Activated naive CD4-positive, alpha-beta T cell treated with anti-CD3 and anti-CD28 coated beads, Interleukin-2, amount 50 U/mL, for 16 hours (primary cell): ENCODE results near the gene NSRP1.
"Not testable (repeated sequence)": the region's sequence is repeated elsewhere in the genome, so short reads cannot be mapped to it uniquely, and the experiment has no call there.

Experiments used
- DNase-seq: peaks from one replicate; pipeline ENCODE4 v3.0.0-alpha.2; 2020

The NSRP1 gene

GRCh38 chr17:30191072-30191471 lies 74.5 kb downstream of the NSRP1 start:
- no peak for DNase-seq

GRCh38 chr17:30196504-30196903 lies 79.9 kb downstream of the NSRP1 start:
- DNase-seq, result no peak

DNA sequence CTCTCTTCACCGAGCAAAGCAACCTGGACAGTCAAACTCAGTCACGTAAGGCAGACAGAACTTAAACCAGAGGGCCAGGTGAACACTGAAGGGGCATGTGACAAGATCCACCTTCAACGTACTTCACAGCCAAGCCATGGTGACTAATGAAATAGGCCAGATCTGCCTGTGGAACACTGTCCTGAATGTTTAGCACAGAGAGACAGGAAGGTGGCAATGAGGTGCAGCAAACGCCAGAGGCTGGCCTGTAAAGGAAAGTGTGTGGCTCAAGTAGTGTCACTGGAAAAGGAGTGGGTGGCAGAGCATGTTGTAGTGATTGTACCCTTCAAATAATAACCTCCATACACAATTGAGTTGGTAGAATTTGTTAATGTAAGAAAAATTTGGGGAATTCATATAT lies 80.8 kb downstream of the NSRP1 start:
- DNase-seq, result no peak

DNA sequence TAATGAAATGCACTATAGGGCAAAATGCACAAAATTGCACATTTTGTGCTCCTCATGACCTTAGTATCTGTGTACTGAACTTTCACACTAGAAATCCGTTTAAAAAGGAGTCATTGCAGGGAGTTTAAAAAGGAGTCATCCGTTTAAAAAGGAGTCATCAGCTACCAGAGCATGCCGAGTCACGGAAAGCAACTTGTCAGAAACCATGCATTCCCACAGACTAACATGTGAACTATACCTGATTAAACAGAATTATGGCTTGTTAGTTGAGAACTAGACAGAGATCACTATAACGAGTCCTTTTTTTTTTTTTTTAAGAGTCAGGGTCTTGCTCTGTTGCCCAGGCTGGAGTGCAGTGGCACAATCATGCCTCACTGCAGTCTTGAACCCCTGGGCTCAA lies 83.0 kb downstream of the NSRP1 start:
- DNase-seq, result no peak

- DNase-seq, result no peak
Observed at GRCh38 chr17:30200106-30200505, 83.5 kb downstream of the NSRP1 start.

DNA sequence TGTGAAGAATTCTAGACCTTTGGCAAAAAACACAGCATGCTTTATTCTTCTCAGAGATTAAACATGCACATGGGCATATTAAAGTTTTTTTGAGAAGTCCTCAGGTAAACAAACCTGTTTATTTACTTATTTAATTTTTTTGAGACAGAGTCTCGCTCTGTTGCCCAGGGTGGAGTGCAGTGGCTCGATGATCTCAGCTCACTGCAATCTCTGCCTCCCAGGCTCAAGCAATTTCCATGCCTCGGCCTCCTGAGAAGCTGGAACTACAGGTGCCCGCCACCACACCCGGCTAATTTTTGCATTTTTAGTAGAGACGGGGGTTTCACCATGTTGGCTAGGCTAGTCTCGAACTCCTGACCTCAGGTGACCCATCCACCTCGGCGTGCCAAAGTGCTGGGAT lies 84.0 kb downstream of the NSRP1 start:
- DNase-seq, result not testable (repeated sequence)

DNA sequence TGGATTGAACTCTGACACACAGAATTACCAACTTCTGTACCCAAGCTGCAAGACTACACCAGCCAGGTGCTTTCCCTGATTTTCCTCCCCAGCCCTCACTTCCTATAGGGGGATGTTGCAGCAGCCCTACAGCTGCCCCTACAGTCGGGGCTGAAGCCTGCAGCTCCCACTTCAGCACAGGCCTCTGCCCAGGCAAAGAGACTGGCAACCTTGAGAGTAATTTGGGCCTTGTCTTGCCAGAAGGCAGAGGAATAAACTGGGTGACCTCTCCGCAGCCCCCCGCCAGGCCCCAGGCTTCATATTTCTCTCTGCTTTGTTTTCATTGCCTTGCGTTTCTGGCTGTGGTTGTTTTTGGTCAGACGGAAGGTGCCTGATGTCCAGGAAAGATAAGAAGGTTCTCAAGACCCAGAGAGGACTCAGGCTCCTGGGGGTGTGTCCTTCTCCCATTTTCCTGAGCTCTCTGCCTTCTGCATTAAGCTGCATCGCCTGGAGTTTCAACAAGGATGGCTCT lies 86.9 kb downstream of the NSRP1 start:
- no peak for DNase-seq

DNA sequence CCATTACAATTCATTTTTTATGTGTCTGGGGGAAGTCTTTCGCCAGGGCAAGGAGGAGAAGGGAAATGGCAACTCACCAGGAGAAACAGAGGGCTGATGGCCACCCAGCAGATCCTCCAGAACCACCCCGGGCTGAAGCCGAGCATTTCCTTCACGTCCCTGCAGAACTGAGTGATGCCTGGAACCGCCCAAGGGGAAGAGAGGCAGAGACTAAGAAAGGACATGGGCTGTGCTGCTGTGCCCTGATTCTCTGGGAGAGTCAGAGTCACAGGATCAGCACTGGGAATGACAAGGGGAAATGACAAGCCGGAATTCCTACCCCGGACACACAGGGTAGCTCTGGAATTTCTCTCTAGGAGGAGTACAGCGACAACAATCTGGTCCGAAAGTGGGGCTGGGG lies 91.0 kb downstream of the NSRP1 start:
- DNase-seq, result no peak

DNA sequence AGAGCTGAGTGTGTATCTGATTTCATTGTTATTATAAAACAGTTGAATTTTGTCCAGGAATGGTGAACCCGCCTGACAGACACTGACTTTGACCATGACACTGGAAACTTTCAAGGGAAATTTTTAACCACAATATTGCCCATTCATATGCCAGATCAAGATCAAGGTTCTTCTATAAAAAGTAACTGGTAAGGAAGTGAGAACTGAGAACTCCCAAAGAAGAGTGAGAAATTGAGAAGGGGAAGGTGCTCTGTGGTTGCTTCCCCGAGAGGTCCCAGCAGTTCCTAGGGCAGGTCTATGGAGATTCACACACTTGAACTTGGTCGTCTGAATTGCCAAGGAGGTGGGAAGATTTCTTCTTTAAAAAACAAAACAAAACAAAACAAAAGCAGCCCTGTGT lies 91.6 kb downstream of the NSRP1 start:
- no peak for DNase-seq

DNA sequence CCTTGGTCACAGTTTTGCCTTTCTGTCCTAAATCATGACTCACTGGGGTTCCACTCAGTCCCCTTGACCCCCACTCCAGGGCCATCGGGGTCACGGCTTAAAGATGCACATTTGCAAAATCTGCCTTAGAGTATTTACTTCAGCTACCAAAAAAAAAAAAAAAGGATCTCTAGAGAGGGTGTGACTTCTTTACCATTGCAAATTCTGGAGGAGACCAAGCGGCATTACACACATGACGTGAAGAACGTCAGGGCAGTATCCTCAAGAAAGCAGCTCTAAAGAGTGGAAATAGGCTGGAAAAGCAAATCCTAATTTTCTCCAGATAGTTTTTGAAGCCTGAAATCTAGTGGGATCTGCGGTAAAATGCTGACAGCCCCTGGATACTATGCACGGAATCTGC lies 93.3 kb downstream of the NSRP1 start:
- no peak for DNase-seq

DNA sequence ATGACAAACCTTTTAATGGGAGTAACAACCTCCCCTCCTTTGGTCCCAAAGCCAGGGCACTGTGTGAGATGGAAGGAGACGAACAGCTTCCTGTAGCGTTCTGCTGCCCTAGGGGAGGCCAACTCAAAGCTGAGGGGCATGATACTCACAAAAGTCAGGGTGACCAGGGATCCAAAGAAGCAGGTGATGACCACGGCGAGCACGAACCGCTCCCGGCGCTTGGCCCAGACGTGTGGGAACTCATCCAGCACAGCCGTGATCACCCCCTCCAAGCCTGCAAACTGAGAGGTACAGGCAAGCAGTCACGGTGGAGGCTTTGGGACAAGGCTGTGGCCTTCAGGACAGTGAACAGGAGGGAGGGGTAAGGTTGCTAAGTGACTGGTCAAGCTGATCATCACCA lies 93.8 kb downstream of the NSRP1 start:
- no peak for DNase-seq

GRCh38 chr17:30210901-30211300 lies 94.3 kb downstream of the NSRP1 start:
- no peak for DNase-seq

GRCh38 chr17:30211371-30211770 lies 94.8 kb downstream of the NSRP1 start:
- DNase-seq, result no peak

GRCh38 chr17:30212750-30213149 lies 96.1 kb downstream of the NSRP1 start:
- DNase-seq, result no peak

GRCh38 chr17:30217054-30217453 lies 100.4 kb downstream of the NSRP1 start:
- no peak for DNase-seq

- DNase-seq, result no peak
Observed at GRCh38 chr17:30217746-30218245, 101.2 kb downstream of the NSRP1 start.

DNA sequence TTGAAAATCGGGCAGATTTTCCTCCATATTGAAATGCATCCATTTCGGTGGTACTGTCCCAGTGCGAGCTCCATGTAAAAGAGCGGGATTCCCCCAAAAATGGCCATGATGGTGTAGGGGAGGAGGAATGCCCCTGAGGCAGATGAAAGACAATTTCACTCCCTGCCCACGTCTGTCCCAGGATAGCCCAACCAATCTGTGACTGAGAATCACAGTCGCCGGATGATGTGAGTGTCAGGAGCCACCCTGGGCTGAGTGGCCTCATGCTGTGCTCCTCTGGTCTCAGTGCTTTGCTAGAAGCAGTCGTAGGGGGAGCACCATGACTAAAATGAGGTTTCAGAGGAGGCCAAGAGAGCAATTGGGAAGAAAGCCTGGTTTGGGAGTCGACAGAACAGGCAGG lies 102.2 kb downstream of the NSRP1 start:
- DNase-seq, result no peak

DNA sequence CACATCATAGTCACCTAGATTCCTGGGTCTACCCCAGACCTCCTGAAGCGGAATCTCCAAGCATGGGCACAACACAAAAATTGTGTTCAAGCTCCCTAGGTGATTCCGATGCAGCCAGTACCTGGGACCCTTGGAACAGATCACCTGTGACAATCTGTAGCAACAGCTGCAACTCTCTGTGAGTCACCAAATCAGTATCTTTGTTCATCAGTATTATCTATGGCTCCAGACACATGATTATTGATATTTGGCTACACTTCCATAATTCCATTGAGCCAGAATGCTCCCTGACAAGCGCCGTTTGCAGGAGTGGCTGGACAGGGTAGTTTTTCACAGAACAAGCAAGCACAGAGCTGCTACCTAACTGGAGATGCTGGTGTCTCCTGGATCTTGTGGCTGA lies 102.7 kb downstream of the NSRP1 start:
- no peak for DNase-seq

- no peak for DNase-seq
Observed at GRCh38 chr17:30219833-30220232, 103.2 kb downstream of the NSRP1 start.

GRCh38 chr17:30220414-30220813 lies 103.8 kb downstream of the NSRP1 start:
- no peak for DNase-seq

DNA sequence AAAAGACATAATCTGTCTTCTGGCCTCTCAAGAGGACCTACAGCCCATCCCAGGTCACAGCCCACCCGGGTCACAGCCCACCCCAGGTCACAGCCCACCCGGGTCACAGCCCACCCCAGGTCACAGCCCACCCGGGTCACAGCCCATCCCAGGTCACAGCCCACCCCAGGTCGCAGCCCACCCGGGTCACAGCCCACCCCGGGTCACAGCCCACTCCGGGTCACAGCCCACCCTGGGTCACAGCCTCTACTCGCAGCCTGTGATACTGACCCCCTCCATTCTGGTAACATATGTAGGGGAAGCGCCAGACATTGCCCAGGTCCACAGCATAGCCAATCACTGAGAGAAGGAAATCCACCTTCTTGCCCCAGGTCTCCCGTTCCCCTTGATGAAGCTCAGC lies 104.7 kb downstream of the NSRP1 start:
- no peak for DNase-seq

DNA sequence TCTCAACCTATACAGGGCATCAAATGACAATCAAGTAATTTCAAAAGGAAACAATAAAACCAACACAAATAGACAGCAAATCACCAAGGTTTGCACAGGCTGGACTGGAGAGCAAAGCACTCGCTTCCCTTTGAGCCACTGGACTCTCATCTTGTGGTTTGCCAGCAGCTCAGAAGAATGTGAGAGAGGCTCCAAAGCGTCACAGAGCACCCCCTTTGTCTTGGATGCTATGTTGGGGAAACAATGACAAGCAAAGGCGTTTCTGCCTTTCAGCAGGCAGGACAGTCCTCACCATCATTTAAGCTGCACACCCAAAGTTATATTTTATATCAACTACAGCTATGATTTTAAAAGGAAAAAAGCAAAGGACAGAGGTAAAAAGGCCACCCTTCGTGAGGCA lies 105.6 kb downstream of the NSRP1 start:
- DNase-seq, result no peak

DNA sequence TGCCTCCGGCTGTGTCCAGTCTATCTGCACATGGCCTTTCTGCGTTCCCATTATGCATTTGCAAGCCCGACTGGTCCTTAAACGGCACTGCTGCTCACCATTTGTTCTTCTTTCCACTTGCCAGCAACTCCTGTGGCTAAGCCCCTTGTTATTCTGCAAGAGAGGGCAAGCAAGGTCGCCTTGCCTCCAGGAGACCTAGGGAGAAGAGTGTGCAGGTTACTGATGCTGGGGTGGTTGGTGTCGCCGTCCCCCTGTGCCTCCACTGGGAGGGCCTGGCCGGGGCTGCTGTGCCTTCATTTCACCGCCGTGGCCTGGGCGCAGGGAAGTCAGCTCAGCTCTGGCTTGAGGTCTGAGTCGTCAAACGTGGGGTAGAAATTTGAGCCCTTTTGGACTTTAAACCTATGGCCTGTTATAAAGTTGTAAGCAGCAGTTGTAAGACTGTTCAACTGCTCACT lies 106.1 kb downstream of the NSRP1 start:
- no peak for DNase-seq

GRCh38 chr17:30224419-30224960 lies 107.9 kb downstream of the NSRP1 start:
- no peak for DNase-seq

DNA sequence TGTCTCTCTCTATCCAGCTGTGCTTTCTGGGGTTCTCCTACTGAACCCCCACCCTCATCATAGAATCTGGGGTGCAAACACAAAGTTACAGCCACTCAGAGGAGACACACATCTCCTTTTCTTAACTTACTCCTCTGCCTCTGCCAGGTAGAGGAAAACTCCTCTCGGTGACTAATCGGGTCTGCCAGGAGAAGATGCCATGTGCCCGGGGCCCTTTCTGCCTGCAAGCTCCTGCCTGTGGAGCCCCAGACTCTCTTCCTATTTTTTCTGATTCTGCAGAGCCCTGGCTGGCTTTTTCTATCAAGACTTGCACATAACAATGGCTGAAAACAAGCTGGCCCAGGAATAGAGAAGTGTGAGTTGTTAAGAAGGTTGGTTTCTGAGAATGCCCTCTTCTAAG lies 108.5 kb downstream of the NSRP1 start:
- no peak for DNase-seq
